ENCODE data around the gene MMP2.

Gene MMP2

GRCh38 chr16:55437625-55438024 is 41.4 kb upstream of the MMP2 start:
- TF ChIP-seq CTCF (IDR thresholded peaks at IDR 0.05; ENCODE audit: insufficient read depth, low read length, missing control alignments) = no peak
- no peak overlapping the region for H3K4me3 ChIP-seq (ENCODE audit: low read depth, low read length)
- DNase-seq (ENCODE audit: low read depth, low spot score) = no peak
- ChIA-PET CTCF (no interaction called here), POLR2A (no interaction called here)

- no peak overlapping the region for H3K4me3 ChIP-seq (ENCODE audit: low read depth, low read length)
- ChIA-PET CTCF (interaction anchor here (0.9 kb wide), 1 partner anchor 26 kb away, joined by 3 read pairs; no protein-coding TSS in a partner anchor), POLR2A (no interaction called here)
- no peak for TF ChIP-seq CTCF (IDR thresholded peaks at IDR 0.05; ENCODE audit: insufficient read depth, low read length, missing control alignments)
- DNase-seq (ENCODE audit: low read depth, low spot score) = no peak
These were observed 40.7 kb upstream of the MMP2 start for GRCh38 chr16:55438281-55438680.

- CTCF ChIA-PET = interaction anchor here (0.9 kb wide), 1 partner anchor 26 kb away, joined by 3 read pairs; no protein-coding TSS in a partner anchor
- POLR2A ChIA-PET = no interaction called here
- DNase-seq (ENCODE audit: low read depth, low spot score) = no peak
- TF ChIP-seq CTCF (IDR thresholded peaks at IDR 0.05; ENCODE audit: insufficient read depth, low read length, missing control alignments) = no peak
- H3K4me3 ChIP-seq (ENCODE audit: low read depth, low read length) = no peak overlapping the region
These were observed 39.8 kb upstream of the MMP2 start for GRCh38 chr16:55439101-55439690.

- CTCF ChIA-PET = interaction anchor here (0.6 to 1.2 kb wide), 2 partner anchors 21 to 263 kb away, joined by 3 to 4 read pairs; no protein-coding TSS in a partner anchor
- POLR2A ChIA-PET = no interaction called here
- no peak overlapping the region for H3K4me3 ChIP-seq (ENCODE audit: low read depth, low read length)
- no peak for TF ChIP-seq CTCF (IDR thresholded peaks at IDR 0.05; ENCODE audit: insufficient read depth, low read length, missing control alignments)
- no peak for DNase-seq (ENCODE audit: low read depth, low spot score)
These were observed 35.3 kb upstream of the MMP2 start for GRCh38 chr16:55443434-55444346.

GRCh38 chr16:55444754-55445485 is 34.1 kb upstream of the MMP2 start:
- H3K4me3 ChIP-seq (ENCODE audit: low read depth, low read length) = no peak overlapping the region
- no peak for DNase-seq (ENCODE audit: low read depth, low spot score)
- CTCF ChIA-PET = interaction anchor here (0.6 to 1.3 kb wide), 3 partner anchors 20 to 262 kb away, joined by 3 to 4 read pairs (median 4); no protein-coding TSS in a partner anchor
- POLR2A ChIA-PET = no interaction called here
- no peak for TF ChIP-seq CTCF (IDR thresholded peaks at IDR 0.05; ENCODE audit: insufficient read depth, low read length, missing control alignments)

GRCh38 chr16:55447231-55447630 is 31.8 kb upstream of the MMP2 start:
- no peak overlapping the region for H3K4me3 ChIP-seq (ENCODE audit: low read depth, low read length)
- TF ChIP-seq CTCF (IDR thresholded peaks at IDR 0.05; ENCODE audit: insufficient read depth, low read length, missing control alignments) = no peak
- ChIA-PET POLR2A (no interaction called here), CTCF (no interaction called here)
- DNase-seq (ENCODE audit: low read depth, low spot score) = no peak
